ENCODE measurements around the gene CCDC92.

GRCh38 chr12:124011435-124012115, 38.9 kb upstream of the CCDC92 start:
- TF ChIP-seq RAD21 (conservative IDR thresholded peaks at IDR 0.05) (no peak), CTCF (IDR thresholded peaks at IDR 0.05; ENCODE audit: poor library complexity, severe bottlenecking) (no peak), EZH2 (IDR thresholded peaks at IDR 0.05; ENCODE audit: borderline replicate concordance, insufficient read depth, low read length, poor library complexity, severe bottlenecking) (no peak), POLR2AphosphoS5 (IDR thresholded peaks at IDR 0.05) (no peak), EP300 (conservative IDR thresholded peaks at IDR 0.05; ENCODE audit: poor library complexity, severe bottlenecking) (no peak), REST (IDR thresholded peaks at IDR 0.05; ENCODE audit: borderline replicate concordance) (no peak), TAF1 (IDR thresholded peaks at IDR 0.05; ENCODE audit: low read depth) (no peak), MXI1 (conservative IDR thresholded peaks at IDR 0.05; ENCODE audit: poor library complexity, severe bottlenecking) (no peak)
